ENCODE measurements around the gene CSGALNACT2. TPM values are rescaled to one million over a fixed set of nuclear protein-coding genes. Genes with fewer than 3 reads are reported as not detected.

Gene CSGALNACT2
- total and polyA plus RNA-seq, 10 of the 15 experiments (the other 5 are each of a cell fraction or from before 2014, with no cell fraction given) = 2.5 to 12.6 (median 8.7) TPM

DNA sequence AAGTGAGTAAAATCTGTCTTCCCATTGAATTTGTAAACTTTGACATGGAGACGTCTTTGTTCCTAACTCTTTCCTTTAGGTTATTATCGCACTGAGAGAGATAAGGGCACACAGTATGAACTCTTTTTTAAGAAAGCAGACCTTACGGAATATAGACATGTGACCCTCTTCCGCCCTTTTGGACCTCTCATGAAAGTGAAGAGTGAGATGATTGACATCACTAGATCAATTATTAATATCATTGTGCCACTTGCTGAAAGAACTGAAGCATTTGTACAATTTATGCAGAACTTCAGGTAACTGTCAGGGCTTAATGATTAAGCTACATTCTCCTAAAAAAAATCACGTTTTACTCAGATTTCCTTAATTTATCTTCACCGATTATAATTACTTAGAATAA lies 20.4 kb downstream of the CSGALNACT2 start:
- intact Hi-C loops (cut with micrococcal nuclease; ENCODE audit: unreplicated experiment) (no loop called here), in situ Hi-C loops (cut with MboI) (loop anchor here (25.0 kb wide), 1 partner anchor 1804 kb away; the partner anchor contains the start of gene RASSF4)
- ChIA-PET RAD21 (ENCODE audit: unreplicated experiment) (no interaction called here), CTCF (interaction anchor here (1.4 kb wide), 1 partner anchor 47 kb away, joined by 4 read pairs; no protein-coding TSS in a partner anchor), POLR2A (no interaction called here), SMC1A (ENCODE audit: uncharacterized antibody, unreplicated experiment) (interaction anchor here (3.0 kb wide), 1 partner anchor 18 kb away, joined by 8 read pairs; no protein-coding TSS in a partner anchor)
- H3K79me2 ChIP-seq (ENCODE audit: control insufficient read depth, insufficient read depth, low read length) = peaks cover 1% of the 10 kb centered on the region
- no peaks in the 10 kb centered on the region for H3K27me3 ChIP-seq (replicated peaks in 1 of 2; ENCODE audit: control insufficient read depth in 2 of 2, insufficient read depth in 2 of 2, low read length in 1 of 2)
- H3K4me1 ChIP-seq (ENCODE audit: control insufficient read depth, insufficient read depth, low read length) = no peaks in the 10 kb centered on the region; the same call in 1 of the 2 replicates
- 98% methylated on average over 6 of the region's 6 CpGs for whole genome bisulfite sequencing (ENCODE audit: insufficient coverage, insufficient replicate concordance, low lambda C conversion rate, missing lambda C conversion rate)
- H3K9me3 ChIP-seq (replicated peaks; ENCODE audit: control insufficient read depth, insufficient read depth, low read length) = no peaks in the 10 kb centered on the region
- no peak overlapping the region for H2AFZ ChIP-seq (ENCODE audit: control insufficient read depth, low read depth, low read length)
- H3K9ac ChIP-seq (ENCODE audit: control insufficient read depth, insufficient read depth, low read length) = no peak overlapping the region
- BruUV-seq (replicated peaks) = no TSS peak
- H3K27ac ChIP-seq (ENCODE audit: control insufficient read depth, insufficient read depth) = no peak overlapping the region
- H3K36me3 ChIP-seq (ENCODE audit: control insufficient read depth in 2 of 2, insufficient read depth in 2 of 2, low read length in 1 of 2) = peaks cover 2 to 6% of the 10 kb centered on the region in 2 experiments; a peak in 2 of 4 replicates
- H3K4me2 ChIP-seq (ENCODE audit: control insufficient read depth, insufficient read depth) = no peak overlapping the region
- H4K20me1 ChIP-seq (ENCODE audit: control insufficient read depth, insufficient read depth) = no peaks in the 10 kb centered on the region
- DNase-seq (ENCODE audit: low read depth, low spot score) = no peak
- FAIRE-seq = no peak
- H3K4me3 ChIP-seq = no peak overlapping the region
- TF ChIP-seq SREBF1 (IDR thresholded peaks at IDR 0.05; ENCODE audit: low read length) (no peak), TCF7 (IDR thresholded peaks at IDR 0.05; ENCODE audit: borderline replicate concordance) (no peak), RB1 (IDR thresholded peaks at IDR 0.05; ENCODE audit: borderline replicate concordance) (no peak), JUNB (IDR thresholded peaks at IDR 0.05) (no peak), YY1 (IDR thresholded peaks at IDR 0.05; ENCODE audit: low read depth, low read length) (no peak), NFYA (IDR thresholded peaks at IDR 0.05; ENCODE audit: borderline replicate concordance, low read depth, low read length) (no peak), RBBP5 (conservative IDR thresholded peaks at IDR 0.05) (no peak), MEF2A (IDR thresholded peaks at IDR 0.05; ENCODE audit: insufficient read depth, low read depth, low read length) (no peak), LARP7 (IDR thresholded peaks at IDR 0.05) (no peak), NFXL1 (IDR thresholded peaks at IDR 0.05; ENCODE audit: borderline replicate concordance) (no peak), CUX1 (IDR thresholded peaks at IDR 0.05; ENCODE audit: insufficient replicate concordance, low read depth, low read length) (no peak), POU2F2 (IDR thresholded peaks at IDR 0.05; ENCODE audit: borderline replicate concordance, low read depth, low read length) (no peak)
- TF ChIP-seq, protein P1, sequence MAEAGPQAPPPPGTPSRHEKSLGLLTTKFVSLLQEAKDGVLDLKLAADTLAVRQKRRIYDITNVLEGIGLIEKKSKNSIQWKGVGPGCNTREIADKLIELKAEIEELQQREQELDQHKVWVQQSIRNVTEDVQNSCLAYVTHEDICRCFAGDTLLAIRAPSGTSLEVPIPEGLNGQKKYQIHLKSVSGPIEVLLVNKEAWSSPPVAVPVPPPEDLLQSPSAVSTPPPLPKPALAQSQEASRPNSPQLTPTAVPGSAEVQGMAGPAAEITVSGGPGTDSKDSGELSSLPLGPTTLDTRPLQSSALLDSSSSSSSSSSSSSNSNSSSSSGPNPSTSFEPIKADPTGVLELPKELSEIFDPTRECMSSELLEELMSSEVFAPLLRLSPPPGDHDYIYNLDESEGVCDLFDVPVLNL (IDR thresholded peaks at IDR 0.05; ENCODE audit: low read depth, low read length) = no peak
- no peak for ATAC-seq
